WTC11 (cell line): ENCODE measurements around the gene PPP1R9A.

Source experiments
- CTCF ChIP-seq: fragments of 200-600 bp; IDR thresholded peaks from 2 replicates; pipeline ENCODE4 v1.8.0; 2022; ENCODE audit warnings: antibody characterized with exemption
- ESRRA ChIP-seq: sonication (generic); formaldehyde crosslinking; IDR thresholded peaks from 2 replicates; pipeline ENCODE4 v1.8.1; 2022; ENCODE audit warnings: mild to moderate bottlenecking, missing genetic modification reagents, borderline replicate concordance
- HMGXB4 ChIP-seq: sonication (generic); formaldehyde crosslinking; IDR thresholded peaks from 2 replicates; pipeline ENCODE4 v1.8.1; 2023; ENCODE audit warnings: mild to moderate bottlenecking, moderate library complexity, missing genetic modification reagents
- MLX ChIP-seq: sonication (generic); formaldehyde crosslinking; IDR thresholded peaks from 2 replicates; pipeline ENCODE4 v1.8.1; 2023; ENCODE audit warnings: mild to moderate bottlenecking, missing genetic modification reagents, moderate library complexity
- SP1 ChIP-seq: sonication (generic); formaldehyde crosslinking; conservative IDR thresholded peaks from 2 replicates; pipeline ENCODE4 v1.8.1; 2022; ENCODE audit warnings: missing genetic modification reagents

- TF ChIP-seq CTCF (no peak), SP1 (no peak), ESRRA (no peak), MLX (CRISPR knock-in tag) (no peak), HMGXB4 (no peak)
Observed at GRCh38 chr7:95342642-95343307, 435.4 kb downstream of the PPP1R9A start.
